Dedifferentiated amniotic fluid mesenchymal stem cell (primary cell): ENCODE data around the gene PPP1R16B.
"Not testable (repeated sequence)": the region's sequence is repeated elsewhere in the genome, so short reads cannot be mapped to it uniquely, and the experiment has no call there.

ENCODE experiments used
- DNase-seq: peaks from one replicate; pipeline ENCODE4 v3.0.0-alpha.2; 2016; ENCODE audit errors: extremely low spot score

The PPP1R16B gene

GRCh38 chr20:38791940-38792339 is 13.6 kb upstream of the PPP1R16B start:
- no peak for DNase-seq

- not testable (repeated sequence) for DNase-seq
Observed at GRCh38 chr20:38794057-38794456, 11.4 kb upstream of the PPP1R16B start.

GRCh38 chr20:38798266-38798665 is 7.2 kb upstream of the PPP1R16B start:
- no peak for DNase-seq

- no peak for DNase-seq
Observed at GRCh38 chr20:38799203-38799602, 6.3 kb upstream of the PPP1R16B start.

- no peak for DNase-seq
Observed at GRCh38 chr20:38800882-38801281, 4.6 kb upstream of the PPP1R16B start.

- peak; percentile 7 for DNase-seq
Observed at GRCh38 chr20:38804221-38804620, 1.3 kb upstream of the PPP1R16B start.

GRCh38 chr20:38804682-38805501 is 605 bp upstream of the PPP1R16B start:
- no peak for DNase-seq

GRCh38 chr20:38805958-38806854 is 709 bp downstream of the PPP1R16B start:
- DNase-seq, result no peak

GRCh38 chr20:38806855-38807655 is 1.6 kb downstream of the PPP1R16B start:
- DNase-seq, result no peak

GRCh38 chr20:38809942-38810341 is 4.4 kb downstream of the PPP1R16B start:
- no peak for DNase-seq

- DNase-seq, result no peak
Observed at GRCh38 chr20:38810926-38811630, 5.6 kb downstream of the PPP1R16B start.

- DNase-seq, result no peak
Observed at GRCh38 chr20:38811769-38812168, 6.3 kb downstream of the PPP1R16B start.

GRCh38 chr20:38812182-38812581 is 6.7 kb downstream of the PPP1R16B start:
- DNase-seq, result no peak

GRCh38 chr20:38812709-38813573 is 7.4 kb downstream of the PPP1R16B start:
- no peak for DNase-seq

- DNase-seq, result not testable (repeated sequence)
Observed at GRCh38 chr20:38813574-38813962, 8.1 kb downstream of the PPP1R16B start.

GRCh38 chr20:38815446-38815845 is 9.9 kb downstream of the PPP1R16B start:
- no peak for DNase-seq

- DNase-seq, result no peak
Observed at GRCh38 chr20:38818113-38819065, 12.9 kb downstream of the PPP1R16B start.

GRCh38 chr20:38825571-38825900 is 20.0 kb downstream of the PPP1R16B start:
- DNase-seq, result no peak

GRCh38 chr20:38825901-38826625 is 20.6 kb downstream of the PPP1R16B start:
- DNase-seq, result peak; percentile 22
